GM19099 (cell line): ENCODE measurements around the gene EXOC4.

Source experiments
- POLR2A ChIP-seq: IDR thresholded peaks from 3 replicates; pipeline ENCODE4 v1.6.1; 2011; ENCODE audit warnings: low read depth; ENCODE audit not compliant: insufficient read length; ENCODE audit errors: extremely low read depth

Gene EXOC4

DNA sequence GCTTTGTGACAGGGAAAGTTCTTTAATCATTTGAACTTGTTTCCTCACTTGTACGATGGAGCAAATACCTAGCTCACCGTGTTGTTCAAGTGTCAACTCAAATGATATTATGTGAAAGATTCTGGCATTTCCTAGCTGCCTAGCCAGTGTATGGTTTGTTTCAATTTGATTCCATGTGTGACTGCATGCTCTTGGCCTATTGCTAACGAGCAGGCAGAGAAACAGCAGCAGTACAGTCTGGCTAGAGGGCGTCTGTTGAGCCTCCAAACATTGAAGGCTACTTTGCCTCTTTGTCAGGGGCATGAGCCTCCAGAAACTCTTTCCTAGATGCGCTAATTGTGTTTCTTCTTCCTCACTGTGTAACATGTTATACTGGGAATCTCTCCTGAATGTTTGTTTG, 417.4 kb downstream of the EXOC4 start:
- no peak for TF ChIP-seq POLR2A

DNA sequence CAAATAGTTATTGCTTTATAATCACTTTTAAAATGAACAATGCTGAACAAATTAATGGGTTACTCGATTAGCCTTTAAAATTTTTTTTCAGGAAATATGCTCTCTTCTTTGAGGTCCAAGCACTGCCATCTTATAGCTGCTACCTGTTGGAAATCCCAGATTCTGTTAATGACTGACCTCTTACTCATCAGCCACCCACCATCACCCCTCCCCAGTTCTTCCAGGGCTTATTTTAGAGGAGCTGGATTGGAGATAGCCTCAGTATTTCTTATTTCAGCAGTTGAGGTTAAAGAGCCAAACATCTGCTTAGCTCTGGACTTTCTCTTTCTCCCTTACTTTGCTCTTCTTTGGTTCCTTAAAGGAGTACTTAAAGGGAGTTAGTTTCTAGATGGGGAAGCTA, 420.0 kb downstream of the EXOC4 start:
- TF ChIP-seq POLR2A, result no peak

DNA sequence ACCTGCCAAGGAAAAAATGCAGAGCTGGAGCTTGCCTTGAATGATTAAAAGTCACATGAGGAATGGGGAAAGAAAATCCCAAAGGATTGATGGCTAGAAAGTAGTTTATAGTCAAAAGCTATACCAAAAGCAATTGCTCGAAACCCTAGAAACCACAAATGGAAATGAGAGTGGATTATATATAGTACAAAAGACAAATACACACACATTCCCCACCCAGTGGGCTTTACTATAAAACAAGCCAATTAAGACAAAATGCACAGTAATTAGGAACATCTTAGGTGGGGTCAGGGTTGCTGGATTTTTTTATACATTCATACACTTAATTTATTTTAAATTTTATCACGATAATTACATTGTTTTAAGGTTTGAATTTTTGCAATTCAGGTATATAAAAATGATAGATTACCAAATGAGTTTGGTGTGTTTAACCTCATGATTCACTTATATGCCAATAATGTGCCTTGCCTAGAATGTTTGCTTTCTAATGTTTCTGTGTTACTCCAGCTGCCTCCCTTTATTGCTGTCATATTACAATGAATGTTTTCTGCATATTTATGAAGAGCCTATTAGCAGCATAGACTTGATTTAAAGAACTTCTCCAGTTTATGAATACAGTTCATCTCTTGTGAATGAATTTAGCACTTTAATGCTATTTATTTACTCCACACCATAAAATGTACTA, 421.3 kb downstream of the EXOC4 start:
- no peak for TF ChIP-seq POLR2A

DNA sequence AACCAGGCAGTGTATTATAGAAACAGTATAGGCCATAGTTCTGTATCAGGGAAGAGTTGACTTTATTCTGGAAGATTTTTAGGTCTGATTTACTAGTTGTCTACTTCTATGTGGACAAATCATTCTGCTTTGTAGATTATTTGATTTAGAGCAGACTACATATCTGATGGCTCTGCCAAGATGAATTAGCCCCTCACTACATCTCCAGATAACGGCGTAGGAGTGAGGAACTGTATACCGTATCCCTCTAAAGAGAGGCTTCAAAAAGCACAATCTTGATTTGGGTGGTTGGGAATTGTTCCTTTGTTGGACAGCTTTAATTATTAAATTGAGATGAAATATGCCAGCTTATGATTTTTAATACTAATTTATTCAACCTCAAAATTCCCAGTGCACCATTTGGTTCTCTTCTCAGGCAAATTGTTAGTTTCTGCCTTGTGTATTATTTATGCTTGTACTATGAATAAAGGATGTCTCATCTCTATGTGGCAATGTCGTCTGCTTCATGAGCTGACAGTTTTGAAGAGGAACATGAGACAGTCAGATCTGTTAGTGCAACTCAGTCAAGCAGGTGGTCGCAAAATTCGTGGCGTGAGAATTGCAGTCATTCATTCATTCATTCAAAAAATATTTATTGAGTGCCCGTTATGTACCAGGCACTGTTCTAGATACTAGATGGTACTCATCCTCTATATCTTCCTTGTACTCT, 422.8 kb downstream of the EXOC4 start:
- TF ChIP-seq POLR2A, result no peak

DNA sequence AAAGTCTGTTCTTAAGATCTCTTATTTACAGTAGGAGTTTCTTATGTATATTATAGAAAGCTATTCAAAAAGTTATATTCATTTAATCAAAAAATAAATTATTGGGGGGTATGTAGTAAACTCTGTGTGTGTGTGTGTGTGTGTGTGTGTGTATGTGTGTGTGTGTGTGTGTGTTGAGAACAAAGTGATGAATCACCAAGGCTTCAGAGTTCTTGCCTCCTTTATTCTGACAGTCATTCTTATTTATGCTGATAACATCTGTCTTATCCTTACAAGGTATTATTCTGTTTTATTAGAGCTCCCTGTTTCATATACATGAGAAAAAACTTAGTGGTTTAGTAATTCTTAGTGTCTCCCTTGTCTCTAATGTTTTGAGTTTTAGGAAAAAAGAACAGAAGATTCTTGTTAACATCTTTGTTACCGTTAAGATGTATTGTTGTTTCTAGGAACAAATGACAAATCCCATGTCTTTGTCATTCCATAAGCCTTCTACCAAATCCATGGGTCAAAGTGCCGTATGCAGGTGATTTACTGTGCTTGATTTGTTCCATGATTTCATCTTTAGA, 424.0 kb downstream of the EXOC4 start:
- TF ChIP-seq POLR2A, result no peak

DNA sequence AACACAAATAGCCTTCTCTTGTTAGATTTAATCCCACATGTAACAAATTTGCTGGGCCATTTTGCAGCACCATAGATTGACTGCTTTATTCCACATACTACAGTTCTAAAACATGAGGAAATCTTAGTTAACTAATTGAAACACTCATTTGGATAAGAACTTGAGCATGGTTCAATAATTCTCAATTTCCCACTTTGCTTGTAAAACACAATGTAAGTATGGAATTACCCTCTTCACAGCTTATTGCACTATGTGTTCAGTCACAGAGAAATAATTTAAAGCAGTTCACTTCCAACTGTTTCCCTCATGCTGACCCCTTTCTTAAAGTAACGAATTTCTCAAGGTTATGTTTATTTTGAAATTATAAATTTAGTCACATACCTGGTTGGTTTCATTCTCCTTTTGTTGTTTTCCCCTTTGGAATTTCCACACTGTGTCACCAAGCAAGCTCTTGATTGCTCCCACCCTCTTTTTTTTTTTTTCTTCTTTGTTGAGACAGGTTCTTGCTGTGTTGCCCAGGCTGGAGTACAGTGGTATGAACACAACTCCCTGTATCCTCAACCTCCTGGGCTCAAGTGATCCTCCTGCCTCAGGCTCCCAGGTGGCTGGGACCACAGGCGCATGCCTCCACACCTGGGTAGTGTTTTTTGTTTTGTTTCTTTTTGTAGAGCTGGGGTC, 425.4 kb downstream of the EXOC4 start:
- no peak for TF ChIP-seq POLR2A

DNA sequence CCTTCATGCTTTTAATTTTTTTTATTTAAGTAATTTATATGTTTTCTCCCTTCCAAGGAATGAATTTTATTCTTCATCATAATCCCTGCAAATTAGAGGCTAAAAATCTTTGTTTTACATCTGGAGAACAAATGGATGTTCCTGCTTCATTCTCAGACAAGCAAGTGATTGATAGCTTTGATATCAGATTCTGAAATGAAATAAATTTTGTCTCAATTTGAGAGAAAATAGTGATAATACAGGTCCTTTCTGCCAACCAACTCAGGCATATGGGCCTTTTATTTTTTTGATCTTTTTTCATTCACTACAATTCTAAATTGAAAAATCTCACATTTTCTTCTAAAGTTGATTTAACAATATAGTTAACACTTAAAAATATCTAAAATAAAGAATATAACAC, 427.1 kb downstream of the EXOC4 start:
- TF ChIP-seq POLR2A, result no peak

DNA sequence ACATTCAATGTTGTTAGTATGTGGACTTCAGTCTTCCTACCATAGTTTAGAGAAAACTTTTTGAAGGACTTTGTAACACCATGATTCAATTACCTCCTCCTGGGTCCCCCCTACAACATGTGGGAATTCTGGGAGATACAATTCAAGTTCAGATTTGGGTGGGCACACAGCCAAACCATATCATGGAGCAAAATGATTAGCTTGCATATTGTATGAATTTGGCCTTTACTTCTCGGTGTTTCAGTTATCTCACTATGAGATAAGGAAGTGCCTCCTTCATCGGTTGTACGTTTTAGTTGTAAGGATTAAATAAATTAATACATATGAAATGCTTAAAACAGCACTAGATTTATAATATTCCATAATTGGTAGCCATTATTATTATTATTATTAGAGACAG, 428.7 kb downstream of the EXOC4 start:
- TF ChIP-seq POLR2A, result no peak

DNA sequence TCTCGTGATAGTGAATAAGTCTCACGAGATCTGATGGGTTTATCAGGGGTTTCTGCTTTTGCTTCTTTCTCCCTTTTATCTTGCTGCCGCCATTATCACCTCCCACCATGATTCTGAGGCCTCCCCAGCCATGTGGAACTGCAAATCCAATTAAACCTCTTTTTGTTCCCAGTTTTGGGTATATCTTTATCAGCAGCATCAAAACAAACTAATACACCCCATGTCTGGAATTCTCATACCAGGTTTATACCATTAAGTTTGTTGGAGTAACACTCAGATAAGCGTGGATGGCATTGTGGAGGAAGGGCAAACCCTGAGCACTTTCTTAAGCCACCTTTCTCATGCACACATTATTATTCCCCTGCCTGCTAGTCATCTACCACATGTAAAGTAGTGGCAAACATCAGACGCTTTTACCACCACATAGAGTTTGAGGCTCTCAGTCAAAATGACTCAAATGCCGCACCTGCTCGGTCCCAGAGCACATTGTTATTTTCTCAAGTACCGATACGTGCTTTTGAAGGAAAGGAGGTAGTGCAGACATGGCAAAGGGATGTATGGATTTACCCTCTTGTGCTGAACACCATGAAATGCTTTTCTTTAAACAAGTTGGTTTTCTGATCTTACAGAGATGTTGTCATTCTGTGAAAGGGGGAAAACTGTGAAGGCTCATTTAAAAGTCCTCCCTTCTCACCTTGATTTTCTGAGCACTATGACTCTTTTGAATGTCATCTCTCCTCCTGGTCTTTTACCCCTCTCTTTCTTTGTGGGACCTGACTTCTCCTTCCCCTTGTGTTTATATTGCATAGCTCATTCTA, 429.7 kb downstream of the EXOC4 start:
- no peak for TF ChIP-seq POLR2A

DNA sequence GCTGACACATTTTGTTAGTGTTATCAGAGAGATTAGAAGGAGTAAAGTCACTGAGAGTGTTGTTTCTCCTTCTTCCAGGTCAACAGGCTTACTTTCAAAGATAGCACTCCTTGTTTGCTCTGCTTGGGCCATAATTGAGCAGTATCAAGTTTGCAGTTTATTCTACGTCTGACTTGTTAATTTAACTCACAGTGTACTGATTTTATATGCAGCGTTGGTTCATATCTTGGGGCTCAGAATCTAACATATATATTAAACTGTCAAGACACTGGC, 430.2 kb downstream of the EXOC4 start:
- no peak for TF ChIP-seq POLR2A

DNA sequence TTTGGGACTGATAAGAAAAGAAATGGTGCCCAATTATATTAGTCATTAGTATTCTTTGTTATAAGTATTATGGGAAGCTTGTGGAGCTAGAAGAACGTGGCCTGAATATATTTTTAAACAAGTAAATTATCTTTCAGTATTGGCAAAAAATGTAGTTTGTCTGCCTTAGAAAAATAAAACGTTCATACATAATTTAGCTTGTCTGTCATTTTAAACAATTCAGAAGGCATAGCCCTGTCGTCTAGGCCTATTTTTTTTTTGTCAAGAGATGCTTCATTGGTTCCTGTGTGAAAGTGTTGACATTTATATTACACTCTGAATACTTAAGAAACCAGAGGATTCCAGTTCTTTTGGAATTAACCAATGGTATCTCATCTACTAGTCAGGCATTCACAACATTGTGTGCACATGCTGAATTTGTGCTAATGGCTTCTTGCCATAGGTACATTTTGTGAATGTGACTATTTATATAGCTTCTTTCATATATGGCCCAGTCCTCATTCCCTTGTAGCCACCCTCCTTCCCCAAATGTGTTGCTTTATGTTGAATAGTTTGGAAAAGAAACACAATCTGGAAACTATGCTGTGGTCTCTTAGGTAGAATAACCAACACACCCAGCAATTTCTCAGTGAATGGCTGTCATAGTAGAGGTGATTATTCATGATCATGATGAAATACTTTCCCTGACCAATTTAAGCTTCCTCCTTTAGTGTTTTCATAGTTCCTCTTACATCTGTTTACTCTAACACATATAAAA, 435.8 kb downstream of the EXOC4 start:
- no peak for TF ChIP-seq POLR2A

DNA sequence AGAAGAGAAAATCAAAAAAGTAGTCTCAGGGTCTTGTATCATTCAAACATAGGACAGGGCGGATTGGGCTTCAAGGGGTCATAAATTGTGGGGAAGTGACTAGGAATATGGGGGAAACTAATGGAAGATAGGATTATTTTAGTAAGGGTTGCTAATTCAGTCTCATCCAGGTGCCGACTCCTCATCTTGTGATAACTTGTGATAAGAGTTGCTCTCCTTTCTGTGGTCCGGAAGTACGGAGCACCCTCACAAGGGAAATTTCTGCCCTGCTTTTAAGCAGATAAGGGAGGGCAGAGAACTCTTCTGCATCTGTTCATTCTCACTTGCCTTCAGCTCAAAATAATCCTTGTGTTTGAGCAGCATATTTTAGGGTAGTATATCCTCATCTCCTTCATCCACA, 437.9 kb downstream of the EXOC4 start:
- TF ChIP-seq POLR2A, result no peak

DNA sequence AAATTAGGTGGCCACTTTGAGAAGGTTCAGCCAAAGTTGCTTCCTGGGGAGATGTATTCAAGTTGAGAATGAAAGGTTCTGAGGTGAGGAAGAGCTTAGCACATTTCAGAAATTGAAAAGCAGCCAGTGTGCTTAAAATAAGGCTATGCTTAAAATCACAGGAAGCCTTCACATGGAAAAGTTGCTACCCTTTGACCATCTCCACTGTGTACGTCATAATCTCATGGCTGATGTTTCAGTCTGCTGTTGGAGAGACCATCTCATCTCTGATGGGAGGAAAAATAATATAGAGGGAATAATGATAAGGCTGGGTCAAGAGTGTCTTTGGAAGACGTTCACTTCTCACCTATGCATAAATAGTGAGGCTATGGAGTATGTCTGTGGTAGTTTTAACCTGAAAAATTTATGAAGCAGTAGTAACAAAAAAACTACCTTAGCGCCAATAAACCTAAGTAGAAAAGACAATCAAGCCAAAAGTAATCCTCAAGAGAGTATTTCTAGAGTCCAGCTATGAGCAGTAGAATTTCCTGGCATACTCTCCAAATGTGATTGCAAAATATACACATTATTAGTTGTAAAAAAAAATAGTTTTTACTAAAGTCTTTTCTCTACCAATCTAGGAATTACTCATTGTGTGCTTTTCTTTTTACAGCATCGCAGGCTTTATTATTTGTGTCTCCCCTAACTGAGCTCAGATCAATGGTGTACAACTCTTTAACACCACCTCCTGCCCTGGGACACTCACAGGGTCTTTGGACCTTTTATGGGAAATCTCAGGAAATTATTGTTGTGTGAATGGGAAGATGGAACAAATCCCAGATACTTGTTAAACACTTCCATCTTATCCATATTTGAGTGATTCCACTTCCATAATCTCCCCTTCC, 439.1 kb downstream of the EXOC4 start:
- no peak for TF ChIP-seq POLR2A

DNA sequence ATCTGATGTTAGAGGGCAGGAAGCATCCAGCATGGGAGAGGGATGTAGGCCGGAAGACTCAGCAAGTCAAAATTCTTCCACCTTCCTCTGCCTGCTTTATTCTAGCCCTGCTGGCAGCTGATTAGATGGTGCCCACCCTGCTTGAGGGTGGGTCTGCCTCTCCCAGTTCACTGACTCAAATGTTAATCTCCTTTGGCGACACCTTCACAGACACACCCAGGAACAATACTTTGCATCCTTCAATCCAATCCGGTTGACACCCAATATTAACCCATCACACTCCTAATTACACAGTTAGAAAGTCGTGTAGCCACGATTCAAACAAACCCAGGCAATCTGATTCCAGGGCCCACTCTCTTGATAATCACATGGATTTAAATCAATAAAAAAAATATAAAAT, 440.4 kb downstream of the EXOC4 start:
- no peak for TF ChIP-seq POLR2A

DNA sequence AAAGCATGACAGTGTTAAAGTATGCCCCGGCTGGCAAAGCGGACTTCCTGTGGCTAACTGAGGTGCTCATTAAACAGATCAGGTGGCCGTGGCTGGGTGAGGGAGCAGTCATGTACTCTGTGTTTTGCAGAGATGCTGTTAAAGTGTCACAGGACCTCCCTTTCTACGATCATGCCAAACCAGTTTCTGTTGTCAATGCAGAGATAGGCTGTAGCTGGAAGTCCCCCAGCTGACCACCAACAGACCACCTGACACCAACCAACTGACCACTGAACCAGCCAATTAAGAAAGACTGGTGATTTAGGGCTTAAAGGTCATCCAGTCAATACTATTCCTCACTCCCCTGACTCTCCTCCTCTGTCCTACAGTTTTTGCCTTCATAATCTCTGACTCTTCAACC, 443.2 kb downstream of the EXOC4 start:
- TF ChIP-seq POLR2A, result no peak
